Measurements from ENCODE around the gene CD68.

CD68 gene

DNA sequence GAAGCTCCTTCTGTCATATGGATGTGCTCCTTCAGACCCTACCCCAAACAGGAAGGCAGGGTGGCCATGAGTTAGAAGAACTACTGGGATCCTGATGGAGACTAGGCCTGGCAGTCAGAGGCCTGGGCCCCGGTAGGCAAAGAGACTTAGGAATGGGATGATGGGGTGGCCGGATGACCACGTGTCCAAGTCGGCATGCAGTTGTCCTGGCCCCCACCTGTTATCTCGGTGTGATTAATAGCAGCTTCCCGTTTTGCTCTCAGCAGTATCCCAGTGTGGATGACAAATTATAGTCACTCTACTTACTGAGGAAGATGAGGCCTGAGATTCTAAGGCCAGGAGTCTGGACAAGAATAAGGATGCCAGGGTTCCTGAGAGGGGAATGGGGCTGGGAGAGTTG lies 29.1 kb upstream of the CD68 start:
- no peak for DNase-seq
- H4K8ac ChIP-seq (ENCODE audit: low read depth, low read length), result no peak overlapping the region
- H3K9me3 ChIP-seq (ENCODE audit: insufficient read depth, low read depth, low read length), result no peaks in the 10 kb centered on the region
- peaks cover 6 to 10% of the 10 kb centered on the region in 2 experiments for H3K4me1 ChIP-seq (ENCODE audit: control insufficient read depth in 1 of 2, insufficient read depth in 2 of 2, low read length in 2 of 2)
- no peak overlapping the region for H2BK5ac ChIP-seq (ENCODE audit: low read depth, low read length, poor library complexity)
- no peak overlapping the region for H3K4me2 ChIP-seq (ENCODE audit: low read length)
- H3K18ac ChIP-seq (ENCODE audit: low read length), result no peak overlapping the region
- H3K9ac ChIP-seq (ENCODE audit: low read length), result no peak overlapping the region
- H3K79me2 ChIP-seq (ENCODE audit: control insufficient read depth, insufficient read depth, low read length, poor library complexity), result no peaks in the 10 kb centered on the region
- H2AK5ac ChIP-seq (ENCODE audit: low read length), result no peak overlapping the region
- H2BK12ac ChIP-seq (ENCODE audit: low read length), result no peak overlapping the region
- H2BK120ac ChIP-seq (ENCODE audit: insufficient read depth, low read length, poor library complexity), result no peak overlapping the region
- no CpG with 5 or more reads among the region's 6 CpGs for WGBS (ENCODE audit: extremely low coverage, insufficient coverage, insufficient read length)
- H3K27me3 ChIP-seq (ENCODE audit: insufficient read depth, low read length), result no peaks in the 10 kb centered on the region
- no peak overlapping the region for H4K12ac ChIP-seq (ENCODE audit: low read depth, low read length)
- peaks cover 6% of the 10 kb centered on the region for H3K79me1 ChIP-seq (ENCODE audit: low read length)
- H4K91ac ChIP-seq (ENCODE audit: low read depth, low read length), result no peak overlapping the region
- H3K23ac ChIP-seq (ENCODE audit: low read length), result no peak overlapping the region
- no peaks in the 10 kb centered on the region for H3K36me3 ChIP-seq (ENCODE audit: control insufficient read depth in 1 of 2, insufficient read depth in 2 of 2, low read length in 2 of 2)
- H2AFZ ChIP-seq (ENCODE audit: insufficient read depth, low read length, poor library complexity), result no peak overlapping the region
- H3K4ac ChIP-seq (ENCODE audit: low read depth, low read length), result no peak overlapping the region
- no peak overlapping the region for H3K14ac ChIP-seq (ENCODE audit: low read length)
- no peak overlapping the region for H3K4me3 ChIP-seq (ENCODE audit: low read depth, low read length)
- no peak overlapping the region for H3K27ac ChIP-seq (ENCODE audit: low read depth, low read length)

DNA sequence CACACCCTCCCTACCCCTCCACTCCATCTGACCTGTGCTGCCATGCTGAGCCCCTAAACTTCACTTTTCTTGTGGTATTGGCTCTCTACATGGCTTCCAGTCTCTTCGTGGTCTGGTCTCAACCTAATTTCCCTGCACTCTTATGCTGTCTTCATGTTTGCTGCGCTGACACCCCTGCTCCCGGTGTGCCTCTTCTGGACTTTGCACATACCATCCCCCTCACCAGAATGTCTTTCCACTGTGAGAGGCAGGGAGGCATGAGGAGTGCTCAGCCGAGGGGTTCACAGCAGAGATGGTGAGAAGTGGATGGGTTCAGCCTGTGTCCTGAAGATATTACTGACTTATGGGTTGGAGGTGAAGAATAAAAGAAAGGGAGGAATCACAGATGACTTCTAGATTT lies 28.0 kb upstream of the CD68 start:
- Histone ChIP-seq H4K8ac (ENCODE audit: low read depth, low read length) (no peak overlapping the region), H2BK120ac (ENCODE audit: insufficient read depth, low read length, poor library complexity) (no peak overlapping the region), H3K36me3 (ENCODE audit: control insufficient read depth in 1 of 2, insufficient read depth in 2 of 2, low read length in 2 of 2) (no peaks in the 10 kb centered on the region), H2BK5ac (ENCODE audit: low read depth, low read length, poor library complexity) (no peak overlapping the region), H3K27me3 (ENCODE audit: insufficient read depth, low read length) (no peaks in the 10 kb centered on the region), H3K4me1 (ENCODE audit: control insufficient read depth in 1 of 2, insufficient read depth in 2 of 2, low read length in 2 of 2) (peaks cover 6 to 10% of the 10 kb centered on the region in 2 experiments), H2AK5ac (ENCODE audit: low read length) (no peak overlapping the region), H2AFZ (ENCODE audit: insufficient read depth, low read length, poor library complexity) (no peak overlapping the region), H3K4me3 (ENCODE audit: low read depth, low read length) (peak overlapping the region; percentile 23), H3K18ac (ENCODE audit: low read length) (no peak overlapping the region), H2BK12ac (ENCODE audit: low read length) (no peak overlapping the region), H3K79me1 (ENCODE audit: low read length) (peaks cover 6% of the 10 kb centered on the region), H3K23ac (ENCODE audit: low read length) (no peak overlapping the region), H3K9ac (ENCODE audit: low read length) (no peak overlapping the region), H4K12ac (ENCODE audit: low read depth, low read length) (no peak overlapping the region), H3K9me3 (ENCODE audit: insufficient read depth, low read depth, low read length) (no peaks in the 10 kb centered on the region), H3K4ac (ENCODE audit: low read depth, low read length) (no peak overlapping the region), H4K91ac (ENCODE audit: low read depth, low read length) (no peak overlapping the region), H3K4me2 (ENCODE audit: low read length) (no peak overlapping the region), H3K27ac (ENCODE audit: low read depth, low read length) (no peak overlapping the region), H3K79me2 (ENCODE audit: control insufficient read depth, insufficient read depth, low read length, poor library complexity) (no peaks in the 10 kb centered on the region), H3K14ac (ENCODE audit: low read length) (no peak overlapping the region)
- WGBS (ENCODE audit: extremely low coverage, insufficient coverage, insufficient read length), result no CpG with 5 or more reads among the region's 4 CpGs
- no peak for DNase-seq

DNA sequence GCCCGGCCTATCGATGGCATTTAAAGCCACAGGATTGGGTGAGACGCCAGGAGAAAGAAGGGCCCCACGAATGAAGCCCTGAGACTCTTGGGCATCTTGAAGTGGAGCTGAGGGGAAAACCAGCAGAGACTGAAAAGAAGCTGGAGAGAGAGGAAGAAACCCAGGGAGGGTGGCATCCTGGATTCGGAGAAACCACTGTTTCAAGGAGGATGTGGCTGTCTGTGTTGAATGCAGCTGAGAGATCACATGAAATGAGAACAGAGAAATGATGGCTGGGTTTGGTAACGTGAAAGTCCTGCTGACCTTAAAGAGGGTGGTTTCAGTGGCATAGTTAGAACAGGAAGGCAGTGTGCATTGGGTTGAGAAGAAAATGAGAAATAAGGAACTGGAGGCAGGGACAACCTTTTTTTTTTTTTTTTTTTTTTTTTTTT lies 26.8 kb upstream of the CD68 start:
- H3K27me3 ChIP-seq (ENCODE audit: insufficient read depth, low read length), result no peaks in the 10 kb centered on the region
- H3K27ac ChIP-seq (ENCODE audit: low read depth, low read length), result no peak overlapping the region
- H3K9me3 ChIP-seq (ENCODE audit: insufficient read depth, low read depth, low read length), result no peaks in the 10 kb centered on the region
- no peak overlapping the region for H3K4ac ChIP-seq (ENCODE audit: low read depth, low read length)
- H3K18ac ChIP-seq (ENCODE audit: low read length), result no peak overlapping the region
- no peak overlapping the region for H2BK12ac ChIP-seq (ENCODE audit: low read length)
- no peaks in the 10 kb centered on the region for H3K79me2 ChIP-seq (ENCODE audit: control insufficient read depth, insufficient read depth, low read length, poor library complexity)
- H2AFZ ChIP-seq (ENCODE audit: insufficient read depth, low read length, poor library complexity), result no peak overlapping the region
- H3K4me1 ChIP-seq (ENCODE audit: control insufficient read depth in 1 of 2, insufficient read depth in 2 of 2, low read length in 2 of 2), result peaks cover 6 to 10% of the 10 kb centered on the region in 2 experiments
- no peak overlapping the region for H4K91ac ChIP-seq (ENCODE audit: low read depth, low read length)
- no peak overlapping the region for H4K8ac ChIP-seq (ENCODE audit: low read depth, low read length)
- no peaks in the 10 kb centered on the region for H3K36me3 ChIP-seq (ENCODE audit: control insufficient read depth in 1 of 2, insufficient read depth in 2 of 2, low read length in 2 of 2)
- H3K14ac ChIP-seq (ENCODE audit: low read length), result no peak overlapping the region
- H4K12ac ChIP-seq (ENCODE audit: low read depth, low read length), result no peak overlapping the region
- H2BK120ac ChIP-seq (ENCODE audit: insufficient read depth, low read length, poor library complexity), result no peak overlapping the region
- H2BK5ac ChIP-seq (ENCODE audit: low read depth, low read length, poor library complexity), result no peak overlapping the region
- H3K4me3 ChIP-seq (ENCODE audit: low read depth, low read length), result no peak overlapping the region
- peak in 1 of 2 donors; percentile 24 for DNase-seq
- H2AK5ac ChIP-seq (ENCODE audit: low read length), result no peak overlapping the region
- no peak overlapping the region for H3K9ac ChIP-seq (ENCODE audit: low read length)
- H3K4me2 ChIP-seq (ENCODE audit: low read length), result no peak overlapping the region
- no CpG with 5 or more reads among the region's 6 CpGs for WGBS (ENCODE audit: extremely low coverage, insufficient coverage, insufficient read length)
- H3K79me1 ChIP-seq (ENCODE audit: low read length), result peaks cover 6% of the 10 kb centered on the region
- no peak overlapping the region for H3K23ac ChIP-seq (ENCODE audit: low read length)

DNA sequence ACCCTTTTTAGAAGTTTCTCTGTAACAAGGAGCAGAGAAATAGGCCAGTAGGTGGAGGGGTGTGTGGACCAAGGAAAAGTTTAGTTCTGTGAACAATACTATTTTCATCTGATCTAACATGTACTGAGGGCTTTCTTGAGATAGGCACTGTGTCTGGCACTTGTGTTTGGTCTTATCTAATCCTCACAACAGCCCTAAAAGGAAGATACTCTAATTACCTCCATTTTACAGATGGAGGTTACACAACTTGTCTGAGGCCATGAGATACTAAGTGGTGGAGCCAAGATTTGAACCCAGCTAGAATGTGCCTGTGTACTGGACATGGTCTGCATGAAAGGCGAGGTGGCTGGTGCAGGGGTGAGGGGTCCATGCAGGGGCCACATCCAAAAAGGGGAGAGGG lies 26.1 kb upstream of the CD68 start:
- H3K36me3 ChIP-seq (ENCODE audit: control insufficient read depth in 1 of 2, insufficient read depth in 2 of 2, low read length in 2 of 2), result no peaks in the 10 kb centered on the region
- H3K18ac ChIP-seq (ENCODE audit: low read length), result no peak overlapping the region
- peaks cover 6% of the 10 kb centered on the region for H3K79me1 ChIP-seq (ENCODE audit: low read length)
- no peak overlapping the region for H3K23ac ChIP-seq (ENCODE audit: low read length)
- H2AFZ ChIP-seq (ENCODE audit: insufficient read depth, low read length, poor library complexity), result no peak overlapping the region
- no peak overlapping the region for H3K4me3 ChIP-seq (ENCODE audit: low read depth, low read length)
- H4K8ac ChIP-seq (ENCODE audit: low read depth, low read length), result no peak overlapping the region
- H2BK12ac ChIP-seq (ENCODE audit: low read length), result no peak overlapping the region
- H3K9me3 ChIP-seq (ENCODE audit: insufficient read depth, low read depth, low read length), result no peaks in the 10 kb centered on the region
- H3K9ac ChIP-seq (ENCODE audit: low read length), result no peak overlapping the region
- WGBS (ENCODE audit: extremely low coverage, insufficient coverage, insufficient read length), result no CpG with 5 or more reads among the region's 1 CpG
- H3K79me2 ChIP-seq (ENCODE audit: control insufficient read depth, insufficient read depth, low read length, poor library complexity), result no peaks in the 10 kb centered on the region
- H3K27me3 ChIP-seq (ENCODE audit: insufficient read depth, low read length), result no peaks in the 10 kb centered on the region
- H3K27ac ChIP-seq (ENCODE audit: low read depth, low read length), result no peak overlapping the region
- no peak overlapping the region for H3K14ac ChIP-seq (ENCODE audit: low read length)
- no peak overlapping the region for H3K4me2 ChIP-seq (ENCODE audit: low read length)
- H4K12ac ChIP-seq (ENCODE audit: low read depth, low read length), result no peak overlapping the region
- peaks cover 8 to 10% of the 10 kb centered on the region in 2 experiments for H3K4me1 ChIP-seq (ENCODE audit: control insufficient read depth in 1 of 2, insufficient read depth in 2 of 2, low read length in 2 of 2)
- H3K4ac ChIP-seq (ENCODE audit: low read depth, low read length), result no peak overlapping the region
- H4K91ac ChIP-seq (ENCODE audit: low read depth, low read length), result no peak overlapping the region
- no peak overlapping the region for H2AK5ac ChIP-seq (ENCODE audit: low read length)
- no peak overlapping the region for H2BK5ac ChIP-seq (ENCODE audit: low read depth, low read length, poor library complexity)
- DNase-seq, result no peak
- H2BK120ac ChIP-seq (ENCODE audit: insufficient read depth, low read length, poor library complexity), result no peak overlapping the region
